Measurements from ENCODE around the gene UBE2S. TPM values are rescaled to one million over a fixed set of nuclear protein-coding genes. Genes with fewer than 3 reads are reported as not detected.
A peak's percentile ranks its signal among the peaks of the same experiment; 100 is the strongest.

The UBE2S gene
- polyA plus RNA-seq, 1 donor (not counting 4 experiments of a cell fraction or from before 2014, with no cell fraction given), result 31.8 TPM

DNA sequence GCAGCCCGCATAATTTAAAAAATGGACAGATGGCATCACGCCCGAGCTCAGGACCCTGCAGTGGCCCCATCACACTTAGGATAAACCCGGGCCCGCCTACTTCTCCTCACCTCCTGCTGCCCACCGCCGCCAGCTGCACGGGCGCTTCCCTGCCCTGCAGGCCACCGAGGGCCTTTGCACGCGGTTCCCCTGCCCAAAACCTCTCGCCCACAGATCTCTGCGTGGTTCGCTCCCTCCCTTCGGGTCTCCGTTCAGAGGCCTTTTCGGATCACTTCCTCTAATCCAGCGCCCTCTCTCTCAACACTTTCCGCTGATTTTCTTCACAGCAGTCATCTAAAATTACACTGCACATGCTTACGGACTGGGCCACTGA lies 33.7 kb upstream of the UBE2S start:
- H3K79me2 ChIP-seq (ENCODE audit: control insufficient read depth, insufficient read depth, low read length), result no peaks in the 10 kb centered on the region
- H3K4me2 ChIP-seq (ENCODE audit: control insufficient read depth, extremely low read depth, insufficient read depth, low read depth, low read length), result no peak overlapping the region
- H2AFZ ChIP-seq (ENCODE audit: control insufficient read depth, low read length), result no peak overlapping the region
- dilution Hi-C loops (cut with MboI; ENCODE audit: extremely low pct_ligation_motif_present, low sequenced_read_pairs), result no loop called here
- no peaks in the 10 kb centered on the region for H3K9me3 ChIP-seq (ENCODE audit: control insufficient read depth, low read depth, low read length)
- no peak overlapping the region for H3K9ac ChIP-seq (ENCODE audit: control insufficient read depth, extremely low read depth, insufficient read depth, low read length)
- no peaks in the 10 kb centered on the region for H3K9me1 ChIP-seq (ENCODE audit: control insufficient read depth, extremely low read depth, insufficient read depth, low read length)
- DNase-seq (ENCODE audit: low read depth, low spot score) (no peak), FAIRE-seq (no peak)
- no peak overlapping the region for H3K27ac ChIP-seq (ENCODE audit: control insufficient read depth, insufficient read depth, low read length)
- H3K36me3 ChIP-seq (ENCODE audit: control insufficient read depth in 2 of 2, extremely low read depth in 1 of 2, insufficient read depth in 2 of 2, low read length in 2 of 2), result no peaks in the 10 kb centered on the region
- TF ChIP-seq EZH2 (IDR thresholded peaks at IDR 0.05; ENCODE audit: low read length), result no peak
- TF ChIP-seq, protein P1, sequence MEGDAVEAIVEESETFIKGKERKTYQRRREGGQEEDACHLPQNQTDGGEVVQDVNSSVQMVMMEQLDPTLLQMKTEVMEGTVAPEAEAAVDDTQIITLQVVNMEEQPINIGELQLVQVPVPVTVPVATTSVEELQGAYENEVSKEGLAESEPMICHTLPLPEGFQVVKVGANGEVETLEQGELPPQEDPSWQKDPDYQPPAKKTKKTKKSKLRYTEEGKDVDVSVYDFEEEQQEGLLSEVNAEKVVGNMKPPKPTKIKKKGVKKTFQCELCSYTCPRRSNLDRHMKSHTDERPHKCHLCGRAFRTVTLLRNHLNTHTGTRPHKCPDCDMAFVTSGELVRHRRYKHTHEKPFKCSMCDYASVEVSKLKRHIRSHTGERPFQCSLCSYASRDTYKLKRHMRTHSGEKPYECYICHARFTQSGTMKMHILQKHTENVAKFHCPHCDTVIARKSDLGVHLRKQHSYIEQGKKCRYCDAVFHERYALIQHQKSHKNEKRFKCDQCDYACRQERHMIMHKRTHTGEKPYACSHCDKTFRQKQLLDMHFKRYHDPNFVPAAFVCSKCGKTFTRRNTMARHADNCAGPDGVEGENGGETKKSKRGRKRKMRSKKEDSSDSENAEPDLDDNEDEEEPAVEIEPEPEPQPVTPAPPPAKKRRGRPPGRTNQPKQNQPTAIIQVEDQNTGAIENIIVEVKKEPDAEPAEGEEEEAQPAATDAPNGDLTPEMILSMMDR (optimal IDR thresholded peaks at IDR 0.05 in 1 of 3, IDR thresholded peaks at IDR 0.05 in 1 of 3, conservative IDR thresholded peaks at IDR 0.05 in 1 of 3; ENCODE audit: extremely low read depth in 1 of 3, insufficient read depth in 2 of 3, low read length in 3 of 3), result no peak
- H3K4me1 ChIP-seq (ENCODE audit: control insufficient read depth, extremely low read depth, insufficient read depth, low read length), result peaks cover 7% of the 10 kb centered on the region
- peaks cover 58% of the 10 kb centered on the region for H3K27me3 ChIP-seq (ENCODE audit: control insufficient read depth, extremely low read depth, insufficient read depth, low read length)
- H4K20me1 ChIP-seq (ENCODE audit: control insufficient read depth, extremely low read depth, insufficient read depth, low read length), result peaks cover 9% of the 10 kb centered on the region
- no peak overlapping the region for H3K4me3 ChIP-seq (ENCODE audit: control insufficient read depth in 2 of 3, extremely low read depth in 1 of 3, insufficient read depth in 2 of 3, low read depth in 1 of 3, low read length in 3 of 3)

DNA sequence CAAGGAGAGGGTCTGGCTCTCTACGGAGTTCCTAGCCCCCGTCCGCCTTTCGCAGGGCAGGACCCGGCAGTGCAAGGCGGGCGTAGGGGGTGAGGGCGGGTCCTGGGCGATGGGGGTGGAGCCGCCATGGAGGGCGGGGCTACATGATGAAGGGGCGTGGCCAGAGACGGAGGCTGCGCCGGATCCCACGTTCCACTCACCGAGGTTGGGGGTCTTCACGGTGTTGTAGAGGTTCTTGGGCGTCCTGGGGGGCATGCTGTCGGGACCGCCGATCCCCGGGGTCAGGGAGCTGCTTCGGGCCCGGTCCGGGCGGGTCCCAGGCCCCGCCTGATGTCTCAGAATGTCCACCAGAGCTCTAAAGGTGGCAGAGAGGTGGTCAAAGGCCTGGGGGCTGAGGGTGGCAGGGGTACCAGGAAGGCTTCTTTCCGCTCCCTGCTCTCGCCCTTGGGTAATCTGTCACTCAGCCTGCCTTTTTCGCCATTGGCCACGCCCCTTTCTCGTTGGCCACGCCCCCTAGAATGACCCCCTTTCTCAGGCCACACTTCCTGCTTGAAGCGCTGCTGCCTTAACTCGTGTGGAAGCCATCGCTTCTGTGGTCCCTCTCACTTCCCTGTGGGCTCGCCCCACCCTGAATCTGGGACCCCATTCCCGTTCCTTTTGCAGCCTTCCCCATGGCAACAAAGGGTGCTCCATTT lies 33.0 kb upstream of the UBE2S start:
- Histone ChIP-seq H3K4me3 (ENCODE audit: control insufficient read depth in 2 of 3, extremely low read depth in 1 of 3, insufficient read depth in 2 of 3, low read depth in 1 of 3, low read length in 3 of 3) (no peak overlapping the region), H3K9me1 (ENCODE audit: control insufficient read depth, extremely low read depth, insufficient read depth, low read length) (no peaks in the 10 kb centered on the region), H3K36me3 (ENCODE audit: control insufficient read depth in 2 of 2, extremely low read depth in 1 of 2, insufficient read depth in 2 of 2, low read length in 2 of 2) (no peaks in the 10 kb centered on the region), H4K20me1 (ENCODE audit: control insufficient read depth, extremely low read depth, insufficient read depth, low read length) (peaks cover 9% of the 10 kb centered on the region), H3K9me3 (ENCODE audit: control insufficient read depth, low read depth, low read length) (no peaks in the 10 kb centered on the region), H3K27me3 (ENCODE audit: control insufficient read depth, extremely low read depth, insufficient read depth, low read length) (peaks cover 58% of the 10 kb centered on the region), H3K27ac (ENCODE audit: control insufficient read depth, insufficient read depth, low read length) (no peak overlapping the region), H3K9ac (ENCODE audit: control insufficient read depth, extremely low read depth, insufficient read depth, low read length) (no peak overlapping the region), H3K79me2 (ENCODE audit: control insufficient read depth, insufficient read depth, low read length) (no peaks in the 10 kb centered on the region), H3K4me2 (ENCODE audit: control insufficient read depth, extremely low read depth, insufficient read depth, low read depth, low read length) (no peak overlapping the region), H3K4me1 (ENCODE audit: control insufficient read depth, extremely low read depth, insufficient read depth, low read length) (peaks cover 3% of the 10 kb centered on the region), H2AFZ (ENCODE audit: control insufficient read depth, low read length) (no peak overlapping the region)
- FAIRE-seq, result no peak
- DNase-seq (ENCODE audit: low read depth, low spot score), result no peak
- TF ChIP-seq, protein P1 (optimal IDR thresholded peaks at IDR 0.05 in 1 of 3, IDR thresholded peaks at IDR 0.05 in 1 of 3, conservative IDR thresholded peaks at IDR 0.05 in 1 of 3; ENCODE audit: extremely low read depth in 1 of 3, insufficient read depth in 2 of 3, low read length in 3 of 3), result no peak
- TF ChIP-seq EZH2 (IDR thresholded peaks at IDR 0.05; ENCODE audit: low read length), result peak; percentile 10
- dilution Hi-C loops (cut with MboI; ENCODE audit: extremely low pct_ligation_motif_present, low sequenced_read_pairs), result no loop called here

Data from keratinocyte (primary cell).